ENCODE measurements around the gene FAM168A.

Gene FAM168A

GRCh38 chr11:73372375-73372993, 225.4 kb downstream of the FAM168A start:
- TF ChIP-seq CTCF (IDR thresholded peaks at IDR 0.05; ENCODE audit: insufficient read depth, low read length, poor library complexity, severe bottlenecking), result peak; percentile 31
- H3K36me3 ChIP-seq (ENCODE audit: control insufficient read depth, insufficient read depth, low read length), result no peaks in the 10 kb centered on the region; the same call in 1 of the 2 replicates
- no peak overlapping the region for H3K4me3 ChIP-seq (replicated peaks; ENCODE audit: low read depth, low read length)
- DNase-seq (ENCODE audit: extremely low read depth, insufficient read length), result no peak
- no peaks in the 10 kb centered on the region for H3K27me3 ChIP-seq (replicated peaks; ENCODE audit: control insufficient read depth, insufficient read depth, low read length)

- TF ChIP-seq CTCF (IDR thresholded peaks at IDR 0.05; ENCODE audit: insufficient read depth, low read length, poor library complexity, severe bottlenecking), result no peak
- DNase-seq (ENCODE audit: extremely low read depth, insufficient read length), result no peak
- H3K27me3 ChIP-seq (replicated peaks; ENCODE audit: control insufficient read depth, insufficient read depth, low read length), result no peaks in the 10 kb centered on the region
- H3K36me3 ChIP-seq (ENCODE audit: control insufficient read depth, insufficient read depth, low read length), result no peaks in the 10 kb centered on the region; the same call in 1 of the 2 replicates
- no peak overlapping the region for H3K4me3 ChIP-seq (replicated peaks; ENCODE audit: low read depth, low read length)
These were observed 230.4 kb downstream of the FAM168A start for GRCh38 chr11:73367482-73368024.

GRCh38 chr11:73366953-73367352, 231.0 kb downstream of the FAM168A start:
- H3K27me3 ChIP-seq (replicated peaks; ENCODE audit: control insufficient read depth, insufficient read depth, low read length), result no peaks in the 10 kb centered on the region
- no peak for TF ChIP-seq CTCF (IDR thresholded peaks at IDR 0.05; ENCODE audit: insufficient read depth, low read length, poor library complexity, severe bottlenecking)
- DNase-seq (ENCODE audit: extremely low read depth, insufficient read length), result no peak
- H3K4me3 ChIP-seq (replicated peaks; ENCODE audit: low read depth, low read length), result no peak overlapping the region
- H3K36me3 ChIP-seq (ENCODE audit: control insufficient read depth, insufficient read depth, low read length), result no peaks in the 10 kb centered on the region; the same call in 1 of the 2 replicates

- H3K27me3 ChIP-seq (replicated peaks; ENCODE audit: control insufficient read depth, insufficient read depth, low read length), result no peaks in the 10 kb centered on the region
- no peak overlapping the region for H3K4me3 ChIP-seq (replicated peaks; ENCODE audit: low read depth, low read length)
- TF ChIP-seq CTCF (IDR thresholded peaks at IDR 0.05; ENCODE audit: insufficient read depth, low read length, poor library complexity, severe bottlenecking), result no peak
- no peak for DNase-seq (ENCODE audit: extremely low read depth, insufficient read length)
- H3K36me3 ChIP-seq (ENCODE audit: control insufficient read depth, insufficient read depth, low read length), result no peaks in the 10 kb centered on the region; the same call in 1 of the 2 replicates
These were observed 231.7 kb downstream of the FAM168A start for GRCh38 chr11:73366265-73366610.

- Histone ChIP-seq H3K36me3 (ENCODE audit: control insufficient read depth, insufficient read depth, low read length) (no peaks in the 10 kb centered on the region; the same call in 1 of the 2 replicates), H3K27me3 (replicated peaks; ENCODE audit: control insufficient read depth, insufficient read depth, low read length) (no peaks in the 10 kb centered on the region), H3K4me3 (replicated peaks; ENCODE audit: low read depth, low read length) (no peak overlapping the region)
- no peak for DNase-seq (ENCODE audit: extremely low read depth, insufficient read length)
- no peak for TF ChIP-seq CTCF (IDR thresholded peaks at IDR 0.05; ENCODE audit: insufficient read depth, low read length, poor library complexity, severe bottlenecking)
These were observed 232.3 kb downstream of the FAM168A start for GRCh38 chr11:73365352-73366264.

Data from GM06990 (cell line).